Transverse colon (tissue), 4 donors: ENCODE measurements around the gene ARHGAP31. TPM values are rescaled to one million over a fixed set of nuclear protein-coding genes. Genes with fewer than 3 reads are reported as not detected.

Experiments used
- DNase-seq: peaks from one replicate; pipeline ENCODE4 v3.0.0-alpha.2; 2019
- H3K27ac ChIP-seq, 4 donors: fragments of 200-600 bp; sonication (generic); 2 replicates each; pipeline ENCODE4 v1.5.1; 2016 to 2018; ENCODE audit warnings: inconsistent platforms in 4 of 4
- H3K27me3 ChIP-seq: fragments of 200-600 bp; sonication (generic); 2 replicates; pipeline ENCODE4 v1.5.1; 2017; ENCODE audit warnings: inconsistent platforms
- H3K36me3 ChIP-seq, 4 donors: fragments of 200-600 bp; sonication (generic); 2 replicates each; pipeline ENCODE4 v1.5.1; 2017 to 2019; ENCODE audit warnings: inconsistent platforms in 4 of 4
- H3K4me1 ChIP-seq, 4 donors: fragments of 200-600 bp; sonication (generic); 2 replicates each; pipeline ENCODE4 v1.5.1; 2017 to 2020; ENCODE audit warnings: inconsistent platforms in 4 of 4
- H3K4me3 ChIP-seq, 4 donors: fragments of 200-600 bp; sonication (generic); 1 replicate in 1 of 4; 2 replicates in 3 of 4; pipeline versions ENCODE4 v1.5.1 to v1.6.1; 2017 to 2019; ENCODE audit warnings: inconsistent platforms in 4 of 4
- H3K9me3 ChIP-seq, 2 donors: fragments of 200-600 bp; sonication (generic); 2 replicates each; pipeline ENCODE4 v1.5.1; 2017 to 2019; ENCODE audit warnings: inconsistent platforms in 2 of 2
- EP300 ChIP-seq: sonication (generic); formaldehyde crosslinking; IDR thresholded peaks from one replicate; pipeline ENCODE4 v1.6.1; 2017; ENCODE audit warnings: antibody characterized with exemption, low read depth
- POLR2A ChIP-seq: fragments of 450-650 bp; IDR thresholded peaks from one replicate; pipeline ENCODE4 v1.6.1; 2016; ENCODE audit warnings: antibody characterized with exemption, mild to moderate bottlenecking, moderate library complexity
- POLR2AphosphoS5 ChIP-seq, 3 donors: sonication (generic); formaldehyde crosslinking; IDR thresholded peaks; one replicate each; pipeline ENCODE4 v1.6.1; 2016; ENCODE audit warnings: antibody characterized with exemption in 3 of 3
- WGBS, 2 donors: methylation state at CpG; one replicate each; pipeline ENCODE4 v1.1.5; 2018; ENCODE audit warnings: low coverage in 1 of 2; 5-methylcytosine and 5-hydroxymethylcytosine counted together
- in situ Hi-C, 4 donors: fragments of 200-750 bp; cut with MboI; loops; one replicate each; pipeline versions ENCODE4 v1.15.0 to v1.15.1; 2017; ENCODE audit warnings: low sequenced_read_pairs in 3 of 4, low pct_ligation_motif_present in 1 of 4, low pct_unique_long_range_greater_than_20kb in 1 of 4
- intact Hi-C: fragments of 100-400 bp; cut with DNase I; formaldehyde crosslinking; loops from one replicate; pipeline ENCODE4 v1.15.1; 2023; ENCODE audit warnings: low total_unique reads
- total RNA-seq, 4 donors: library from RNA; depleted of rRNA; stranded (reverse); fragments of >200 nt; gene quantifications; one replicate each; pipeline ENCODE4 v1.1.0, GENCODE V29; 2016
- TF ChIP-seq, protein P1 (sequence below), 5 experiments: fragments of 200-600 bp in 3 of 5; fragments of 450-650 bp in 2 of 5; sonication (generic) in 3 of 5; IDR thresholded peaks; 1 replicate in 2 of 5; 2 replicates in 3 of 5; pipeline ENCODE4 v1.5.1; 2016 to 2017; ENCODE audit warnings: antibody characterized with exemption in 5 of 5, inconsistent platforms in 3 of 5, mild to moderate bottlenecking in 2 of 5, moderate library complexity in 1 of 5

The ARHGAP31 gene
- total RNA-seq, 4 donors from 2014 or later, result 6.7 to 68.5 (median 9.6) TPM

DNA sequence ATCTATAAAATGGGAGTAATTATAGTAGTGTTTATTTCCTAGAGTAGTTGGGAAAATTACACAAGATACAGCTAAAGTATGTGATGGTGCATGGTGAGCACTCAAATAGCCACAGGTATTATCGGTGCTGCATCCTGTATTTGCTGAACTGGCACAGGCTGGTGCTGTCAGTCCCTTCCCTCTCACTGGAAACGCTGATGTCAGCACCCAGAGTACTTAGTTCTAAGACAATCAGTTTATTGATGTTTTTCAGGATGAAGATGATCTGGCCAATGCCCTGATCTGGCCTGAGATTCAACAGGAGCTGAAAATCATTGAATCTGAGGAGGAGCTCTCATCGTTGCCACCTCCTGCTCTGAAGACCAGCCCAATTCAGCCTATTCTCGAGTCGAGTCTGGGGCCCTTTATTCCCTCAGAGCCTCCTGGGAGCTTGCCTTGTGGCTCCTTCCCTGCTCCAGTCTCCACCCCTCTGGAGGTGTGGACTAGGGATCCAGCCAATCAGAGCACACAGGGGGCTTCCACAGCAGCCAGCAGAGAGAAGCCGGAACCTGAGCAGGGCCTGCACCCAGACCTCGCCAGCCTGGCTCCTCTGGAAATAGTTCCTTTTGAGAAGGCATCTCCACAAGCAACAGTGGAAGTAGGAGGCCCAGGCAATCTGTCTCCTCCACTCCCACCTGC is 119.6 kb downstream of the ARHGAP31 start:
- intact Hi-C loops (no loop called here), in situ Hi-C loops (no loop called here)
- Histone ChIP-seq H3K9me3 (no peaks in the 10 kb centered on the region), H3K36me3 (no peaks in the 10 kb centered on the region), H3K4me1 (no peaks in the 10 kb centered on the region), H3K27me3 (no peaks in the 10 kb centered on the region), H3K27ac (no peak overlapping the region), H3K4me3 (no peak overlapping the region)
- no peak for TF ChIP-seq EP300
- TF ChIP-seq POLR2AphosphoS5 (IDR thresholded peaks at IDR 0.05), result no peak
- no peak for TF ChIP-seq POLR2A
- no peak for DNase-seq
- 91 to 93% methylated on average over 2 to 7 of the region's 7 CpGs for WGBS, 2 donors

DNA sequence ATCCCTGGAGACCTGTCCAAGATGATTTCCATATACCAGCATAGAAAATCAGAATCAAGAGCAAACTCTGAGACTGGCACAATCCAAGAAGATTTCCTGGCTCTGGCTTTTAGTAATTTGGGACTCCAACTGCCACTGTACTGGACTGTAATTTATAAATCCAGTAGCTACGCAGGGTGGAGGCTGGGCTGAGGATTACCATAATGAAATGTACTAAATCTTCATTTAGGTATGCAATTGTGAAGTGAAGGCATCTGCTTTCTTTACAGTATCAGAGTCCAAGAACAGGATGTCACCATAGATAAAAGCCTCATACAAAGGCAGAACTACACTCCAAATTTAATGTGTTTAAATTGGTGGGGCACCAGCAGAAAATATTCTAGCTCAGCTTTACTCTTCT is 122.7 kb downstream of the ARHGAP31 start:
- 100% methylated on average over 1 of the region's 1 CpG for WGBS, 2 donors
- no peak for TF ChIP-seq POLR2A
- no peak for TF ChIP-seq EP300
- TF ChIP-seq, protein P1, sequence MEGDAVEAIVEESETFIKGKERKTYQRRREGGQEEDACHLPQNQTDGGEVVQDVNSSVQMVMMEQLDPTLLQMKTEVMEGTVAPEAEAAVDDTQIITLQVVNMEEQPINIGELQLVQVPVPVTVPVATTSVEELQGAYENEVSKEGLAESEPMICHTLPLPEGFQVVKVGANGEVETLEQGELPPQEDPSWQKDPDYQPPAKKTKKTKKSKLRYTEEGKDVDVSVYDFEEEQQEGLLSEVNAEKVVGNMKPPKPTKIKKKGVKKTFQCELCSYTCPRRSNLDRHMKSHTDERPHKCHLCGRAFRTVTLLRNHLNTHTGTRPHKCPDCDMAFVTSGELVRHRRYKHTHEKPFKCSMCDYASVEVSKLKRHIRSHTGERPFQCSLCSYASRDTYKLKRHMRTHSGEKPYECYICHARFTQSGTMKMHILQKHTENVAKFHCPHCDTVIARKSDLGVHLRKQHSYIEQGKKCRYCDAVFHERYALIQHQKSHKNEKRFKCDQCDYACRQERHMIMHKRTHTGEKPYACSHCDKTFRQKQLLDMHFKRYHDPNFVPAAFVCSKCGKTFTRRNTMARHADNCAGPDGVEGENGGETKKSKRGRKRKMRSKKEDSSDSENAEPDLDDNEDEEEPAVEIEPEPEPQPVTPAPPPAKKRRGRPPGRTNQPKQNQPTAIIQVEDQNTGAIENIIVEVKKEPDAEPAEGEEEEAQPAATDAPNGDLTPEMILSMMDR (IDR thresholded peaks at IDR 0.05), result no peak
- H3K27ac ChIP-seq, result no peak overlapping the region
- no peak overlapping the region for H3K4me3 ChIP-seq
- H3K36me3 ChIP-seq, result no peaks in the 10 kb centered on the region
- in situ Hi-C loops, result no loop called here
- intact Hi-C loops, result no loop called here
- no peaks in the 10 kb centered on the region for H3K4me1 ChIP-seq
- no peaks in the 10 kb centered on the region for H3K27me3 ChIP-seq
- DNase-seq, result no peak
- no peaks in the 10 kb centered on the region for H3K9me3 ChIP-seq

DNA sequence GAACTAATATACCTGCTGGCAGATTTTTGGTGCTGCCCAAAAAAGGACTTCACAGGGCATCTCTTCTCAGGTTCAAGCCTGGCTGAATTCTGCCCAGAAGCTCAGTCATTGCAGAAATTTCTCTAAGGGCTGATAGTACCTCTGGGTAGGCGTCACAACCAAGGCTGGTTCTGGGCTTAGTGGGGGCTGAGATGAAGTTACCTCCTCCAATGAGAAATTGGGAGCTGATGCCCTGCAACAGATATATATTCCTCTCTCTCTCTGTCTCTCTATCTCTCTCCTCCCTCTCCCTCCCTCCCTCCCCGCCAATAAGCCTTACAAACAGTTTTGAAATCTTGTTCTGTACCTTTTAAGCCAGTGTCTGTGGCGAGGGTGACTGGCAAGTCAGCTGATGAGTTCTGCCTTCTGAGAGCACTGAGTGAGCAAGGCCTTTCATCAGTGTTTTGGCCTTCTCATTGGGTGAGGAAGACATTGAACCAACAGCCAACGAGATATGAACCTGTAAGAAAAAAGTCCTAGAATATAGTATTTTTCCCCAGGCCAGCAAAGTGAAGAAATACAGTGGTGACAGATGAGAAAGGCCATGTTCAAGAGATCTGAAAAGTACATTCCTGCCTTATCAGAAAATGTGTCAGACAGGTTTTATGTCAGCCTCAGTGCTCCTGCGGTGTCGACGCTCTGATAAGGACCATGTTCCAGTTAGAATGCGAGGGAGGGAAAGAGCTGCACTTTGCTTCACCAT is 123.8 kb downstream of the ARHGAP31 start:
- Histone ChIP-seq H3K27ac (no peak overlapping the region), H3K36me3 (no peaks in the 10 kb centered on the region), H3K27me3 (no peaks in the 10 kb centered on the region), H3K9me3 (no peaks in the 10 kb centered on the region), H3K4me3 (no peak overlapping the region), H3K4me1 (no peaks in the 10 kb centered on the region)
- DNase-seq, result no peak
- WGBS, 2 donors, result 93 to 94% methylated on average over 5 to 8 of the region's 8 CpGs
- in situ Hi-C loops, result no loop called here
- intact Hi-C loops, result no loop called here
- no peak for TF ChIP-seq POLR2AphosphoS5 (IDR thresholded peaks at IDR 0.05)
- TF ChIP-seq POLR2A, result no peak
- TF ChIP-seq, protein P1 (IDR thresholded peaks at IDR 0.05), result no peak
- TF ChIP-seq EP300, result no peak

DNA sequence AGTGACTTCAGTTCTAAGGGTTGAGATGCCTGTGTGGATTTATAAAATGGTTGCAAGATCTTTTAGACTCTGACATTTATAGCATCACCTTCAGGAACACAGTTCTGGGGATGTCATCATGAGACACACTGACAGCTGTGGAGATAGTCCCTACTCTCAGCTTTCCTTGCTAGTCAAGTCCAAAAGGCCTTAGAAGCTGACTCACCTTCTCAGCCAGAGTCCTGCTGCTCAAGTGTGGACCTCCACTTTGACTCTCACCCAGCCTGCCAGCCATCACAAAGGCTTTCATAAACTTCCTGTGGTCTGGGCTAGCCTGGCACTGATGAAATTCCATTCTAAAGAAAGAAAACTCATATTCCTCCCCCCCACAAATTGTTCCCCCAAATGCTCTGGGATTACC is 124.5 kb downstream of the ARHGAP31 start:
- Histone ChIP-seq H3K4me3 (no peak overlapping the region), H3K36me3 (no peaks in the 10 kb centered on the region), H3K4me1 (no peaks in the 10 kb centered on the region), H3K9me3 (no peaks in the 10 kb centered on the region), H3K27ac (no peak overlapping the region), H3K27me3 (no peaks in the 10 kb centered on the region)
- no peak for DNase-seq
- intact Hi-C loops (no loop called here), in situ Hi-C loops (no loop called here)
- TF ChIP-seq POLR2A, result no peak
- no peak for TF ChIP-seq POLR2AphosphoS5 (IDR thresholded peaks at IDR 0.05)
- TF ChIP-seq, protein P1 (IDR thresholded peaks at IDR 0.05), result no peak
- TF ChIP-seq EP300, result no peak
